ENCODE measurements around the gene CFAP157. TPM values are rescaled to one million over a fixed set of nuclear protein-coding genes. Genes with fewer than 3 reads are reported as not detected.
A peak's percentile ranks its signal among the peaks of the same experiment; 100 is the strongest.

Gene CFAP157
- total RNA-seq, 1 experiment from 2014 or later = 0.22 TPM

- Histone ChIP-seq H3K4me3 (replicated peaks in 1 of 2; ENCODE audit: low read depth in 1 of 2, low read length in 2 of 2) (peak within 1 kb of the TSS; percentile 58 to 72), H3K36me3 (ENCODE audit: control insufficient read depth in 1 of 2, insufficient read depth in 2 of 2, low read length in 2 of 2) (no peaks in the 10 kb centered on the region), H3K9me3 (ENCODE audit: control insufficient read depth in 1 of 2, insufficient read depth in 1 of 2, low read depth in 1 of 2, low read length in 2 of 2) (no peaks in the 10 kb centered on the region), H3K4me1 (ENCODE audit: control insufficient read depth in 1 of 2, insufficient read depth in 2 of 2, low read length in 2 of 2) (peaks cover 4 to 18% of the 10 kb centered on the region in 2 experiments), H2AFZ (ENCODE audit: low read depth, low read length, poor library complexity, severe bottlenecking) (peak within 1 kb of the TSS; percentile 50), H3K79me2 (ENCODE audit: insufficient read depth, low read length) (no peaks in the 10 kb centered on the region), H3K4me2 (ENCODE audit: low read length) (peak within 1 kb of the TSS; percentile 96), H4K20me1 (ENCODE audit: insufficient read depth) (no peaks in the 10 kb centered on the region), H3K9ac (ENCODE audit: low read length) (peak within 1 kb of the TSS; percentile 67), H3K27me3 (ENCODE audit: insufficient read depth, low read length) (no peaks in the 10 kb centered on the region), H3K9me2 (ENCODE audit: insufficient read depth) (no peaks in the 10 kb centered on the region), H3K27ac (ENCODE audit: low read depth, low read length) (peak within 1 kb of the TSS; percentile 87)
- ChIA-PET POLR2A (interaction anchor here (0.7 to 1.5 kb wide), 11 partner anchors 12 to 186 kb away, joined by 3 to 10 read pairs (median 4); partner anchors contain the start of genes CDK9, PTRH1 and TTC16), CTCF (interaction anchor here (0.5 to 2.3 kb wide), 57 partner anchors 10 to 511 kb away, joined by 3 to 46 read pairs (median 5); partner anchors contain the start of genes CDK9, CFAP157, PIP5KL1 and PTRH1), RAD21 (ENCODE audit: low non-redundant PET in 1 of 2, low total read pairs in 2 of 2, uncharacterized antibody in 2 of 2, unreplicated experiment in 2 of 2) (interaction anchor here (0.6 to 1.6 kb wide), 18 partner anchors 10 to 186 kb away, joined by 3 to 10 read pairs (median 4); partner anchors contain the start of genes CDK9 (in 2 of the 2), CFAP157 (in 1 of the 2), PTRH1 (in 1 of the 2) and ST6GALNAC4 (in 1 of the 2))
- DNase-seq (ENCODE audit: low read depth, low spot score) (peak; percentile 92), ATAC-seq (peak; percentile 93)
- BruUV-seq (replicated peaks) = no TSS peak
- intact Hi-C loops (cut with micrococcal nuclease) = loop anchor here (1.0 kb wide), 6 partner anchors 28 to 186 kb away; no protein-coding TSS in a partner anchor
- TF ChIP-seq SP1 (IDR thresholded peaks at IDR 0.05; ENCODE audit: low read depth) (no peak), ELF1 (IDR thresholded peaks at IDR 0.05; ENCODE audit: borderline replicate concordance, low read depth) (no peak), POLR2A (IDR thresholded peaks at IDR 0.05; ENCODE audit: borderline replicate concordance, extremely low read depth, insufficient read depth, insufficient read length) (no peak), EGR1 (IDR thresholded peaks at IDR 0.05; ENCODE audit: low read depth) (no peak), TCF7L2 (IDR thresholded peaks at IDR 0.05; ENCODE audit: borderline replicate concordance, extremely low read depth, insufficient read depth, insufficient read length) (no peak), YY1 (IDR thresholded peaks at IDR 0.05; ENCODE audit: extremely low read depth, insufficient replicate concordance, low read depth, low read length) (peak; percentile 78), JUND (IDR thresholded peaks at IDR 0.05) (no peak), POLR2AphosphoS5 (IDR thresholded peaks at IDR 0.05; ENCODE audit: low read depth, low read length) (peak; percentile 64), EZH2phosphoT487 (IDR thresholded peaks at IDR 0.05; ENCODE audit: borderline replicate concordance) (no peak), ZFX (IDR thresholded peaks at IDR 0.05) (peak; percentile 81; the same call in 1 of the 2 replicates), RAD21 (IDR thresholded peaks at IDR 0.05; ENCODE audit: low read depth) (no peak), FOSL1 (IDR thresholded peaks at IDR 0.05; ENCODE audit: low read depth) (no peak), CEBPB (IDR thresholded peaks at IDR 0.05; ENCODE audit: low read depth) (no peak), ZNF274 (IDR thresholded peaks at IDR 0.05; ENCODE audit: low read depth, low read length) (no peak), CBX3 (IDR thresholded peaks at IDR 0.05; ENCODE audit: low read depth) (no peak), REST (IDR thresholded peaks at IDR 0.05; ENCODE audit: low read depth) (no peak)
- TF ChIP-seq, protein P1, sequence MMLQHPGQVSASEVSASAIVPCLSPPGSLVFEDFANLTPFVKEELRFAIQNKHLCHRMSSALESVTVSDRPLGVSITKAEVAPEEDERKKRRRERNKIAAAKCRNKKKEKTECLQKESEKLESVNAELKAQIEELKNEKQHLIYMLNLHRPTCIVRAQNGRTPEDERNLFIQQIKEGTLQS (IDR thresholded peaks at IDR 0.05) = no peak
- TF ChIP-seq, protein P2, sequence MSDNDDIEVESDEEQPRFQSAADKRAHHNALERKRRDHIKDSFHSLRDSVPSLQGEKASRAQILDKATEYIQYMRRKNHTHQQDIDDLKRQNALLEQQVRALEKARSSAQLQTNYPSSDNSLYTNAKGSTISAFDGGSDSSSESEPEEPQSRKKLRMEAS (IDR thresholded peaks at IDR 0.05) = no peak
- TF ChIP-seq, protein P3, sequence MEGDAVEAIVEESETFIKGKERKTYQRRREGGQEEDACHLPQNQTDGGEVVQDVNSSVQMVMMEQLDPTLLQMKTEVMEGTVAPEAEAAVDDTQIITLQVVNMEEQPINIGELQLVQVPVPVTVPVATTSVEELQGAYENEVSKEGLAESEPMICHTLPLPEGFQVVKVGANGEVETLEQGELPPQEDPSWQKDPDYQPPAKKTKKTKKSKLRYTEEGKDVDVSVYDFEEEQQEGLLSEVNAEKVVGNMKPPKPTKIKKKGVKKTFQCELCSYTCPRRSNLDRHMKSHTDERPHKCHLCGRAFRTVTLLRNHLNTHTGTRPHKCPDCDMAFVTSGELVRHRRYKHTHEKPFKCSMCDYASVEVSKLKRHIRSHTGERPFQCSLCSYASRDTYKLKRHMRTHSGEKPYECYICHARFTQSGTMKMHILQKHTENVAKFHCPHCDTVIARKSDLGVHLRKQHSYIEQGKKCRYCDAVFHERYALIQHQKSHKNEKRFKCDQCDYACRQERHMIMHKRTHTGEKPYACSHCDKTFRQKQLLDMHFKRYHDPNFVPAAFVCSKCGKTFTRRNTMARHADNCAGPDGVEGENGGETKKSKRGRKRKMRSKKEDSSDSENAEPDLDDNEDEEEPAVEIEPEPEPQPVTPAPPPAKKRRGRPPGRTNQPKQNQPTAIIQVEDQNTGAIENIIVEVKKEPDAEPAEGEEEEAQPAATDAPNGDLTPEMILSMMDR (IDR thresholded peaks at IDR 0.05 in 2 of 3, conservative IDR thresholded peaks at IDR 0.05 in 1 of 3; ENCODE audit: borderline replicate concordance in 1 of 3, insufficient read depth in 1 of 3, low read depth in 2 of 3, low read length in 2 of 3) = peak in 2 of 3 experiments; percentile 91 to 92; a peak in 4 of 6 replicates
Observed at GRCh38 chr9:127734747-127735529, 28.1 kb downstream of the CFAP157 start, which contains the start of gene TOR2A. TOR2A (minus strand) TSS chr9:127735294; CDS start chr9:127735270, 24 bp downstream.
